Right kidney (tissue), 1 donor: ENCODE measurements around the gene NR4A2.

Experiments
- DNase-seq: peaks from one replicate; pipeline ENCODE4 v3.0.0-alpha.2; 2016

NR4A2 gene

DNA sequence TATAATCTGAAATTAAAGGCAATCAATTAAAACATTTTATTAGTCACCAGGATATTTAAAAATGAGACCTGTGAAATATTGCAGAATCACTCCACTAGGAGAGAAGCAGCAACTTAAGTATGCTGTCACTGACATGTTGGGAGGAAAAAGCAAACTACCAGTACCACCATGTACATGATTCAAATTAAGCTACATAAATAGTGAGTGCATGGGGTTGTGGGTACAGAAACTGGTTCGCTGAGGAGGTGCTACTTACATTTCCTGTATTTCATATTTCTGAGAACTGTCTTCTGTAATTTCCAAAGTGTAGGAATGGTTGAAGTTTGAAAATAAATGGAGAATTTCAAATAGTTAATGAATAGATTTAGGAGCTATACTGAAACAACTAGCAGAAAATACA, 7.9 kb upstream of the NR4A2 start:
- no peak for DNase-seq

- DNase-seq = no peak
Measured at GRCh38 chr2:156339865-156340264, 7.3 kb upstream of the NR4A2 start.

DNA sequence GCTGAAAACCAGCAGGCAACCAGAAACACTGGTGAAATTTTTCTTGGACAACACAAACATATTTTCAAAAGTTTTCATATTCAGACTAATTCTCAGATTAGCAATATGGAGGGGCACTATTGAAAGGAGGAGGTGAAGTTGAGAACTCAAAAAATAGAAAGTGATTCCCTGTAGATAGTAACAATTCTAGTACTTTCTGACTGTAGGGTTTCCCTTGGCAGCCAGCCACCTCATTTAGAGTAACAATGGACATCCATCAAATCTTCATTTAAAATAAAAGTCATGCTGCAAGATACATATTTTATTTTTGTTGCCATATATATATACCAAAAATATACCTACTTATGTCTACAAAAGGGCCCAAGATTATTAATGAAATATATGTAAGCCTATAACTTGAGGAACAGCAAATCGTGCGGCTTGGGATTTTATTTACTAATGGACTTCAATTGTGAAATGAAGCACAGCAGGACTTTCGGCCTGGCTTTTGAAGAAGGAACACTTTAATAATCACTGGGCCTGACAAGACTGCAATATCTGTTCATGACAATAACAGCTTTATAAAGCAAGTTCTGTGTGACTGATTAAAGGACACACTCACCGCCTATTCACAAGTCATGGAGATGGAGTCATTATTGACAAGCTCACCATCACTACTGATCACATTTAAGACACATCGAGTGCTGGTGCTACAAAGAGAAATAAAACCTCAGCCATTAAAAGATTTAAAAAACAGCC, 6.8 kb upstream of the NR4A2 start:
- no peak for DNase-seq

DNA sequence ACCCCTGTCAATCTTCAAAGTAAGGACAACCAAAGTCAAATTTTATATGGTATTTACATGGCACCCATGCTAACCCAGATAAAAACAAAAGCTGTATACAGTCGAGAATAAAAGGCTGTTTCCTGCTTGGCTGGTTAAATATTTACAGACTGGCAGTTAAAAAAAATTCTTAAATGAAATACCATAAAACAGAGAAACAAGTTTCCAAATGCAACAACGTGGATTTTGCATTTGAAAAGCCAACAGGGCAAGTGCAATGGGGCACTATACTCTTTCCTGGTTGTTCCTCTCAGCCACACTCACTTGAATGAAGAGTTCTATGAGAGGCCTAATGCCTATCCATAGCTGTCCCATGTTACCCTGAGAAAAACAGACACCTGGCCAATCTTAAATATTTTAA, 6.1 kb upstream of the NR4A2 start:
- DNase-seq = no peak

GRCh38 chr2:156334496-156335478, 2.3 kb upstream of the NR4A2 start:
- peak; percentile 73 for DNase-seq

DNA sequence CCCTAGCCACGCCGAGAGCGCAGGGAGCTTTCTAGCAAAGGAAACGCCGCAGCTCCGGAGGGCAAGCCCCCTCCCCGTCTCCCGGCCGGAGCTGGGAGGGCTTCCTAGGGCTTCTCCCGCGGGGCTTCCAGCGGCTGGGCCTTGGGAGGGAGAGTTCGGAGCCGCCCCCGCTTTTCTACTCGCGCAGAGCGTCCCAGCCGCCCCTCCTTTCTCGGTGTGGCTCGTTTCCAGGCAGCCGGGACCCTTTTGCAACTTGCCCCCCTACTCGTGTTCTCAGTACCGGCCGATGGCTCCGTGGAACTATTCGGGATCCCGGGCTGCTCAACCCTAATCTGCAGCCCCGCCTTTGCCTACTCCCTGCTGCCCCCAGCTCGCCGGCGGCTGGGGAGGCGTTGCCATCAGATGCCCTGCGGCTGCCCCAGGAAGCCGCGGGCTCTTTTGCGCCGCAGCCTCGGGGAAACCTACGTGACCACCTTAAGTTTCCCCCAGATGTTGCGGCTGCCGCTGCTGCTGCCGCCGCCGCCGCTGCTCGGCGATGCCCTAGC, 1.5 kb upstream of the NR4A2 start:
- peak; percentile 87 for DNase-seq

GRCh38 chr2:156333274-156333950, 891 bp upstream of the NR4A2 start:
- no peak for DNase-seq

GRCh38 chr2:156332284-156332533, 312 bp downstream of the NR4A2 start:
- no peak for DNase-seq

- peak; percentile 12 for DNase-seq
Measured at GRCh38 chr2:156331572-156332283, 793 bp downstream of the NR4A2 start.

GRCh38 chr2:156329927-156330726, 2.4 kb downstream of the NR4A2 start:
- DNase-seq = peak; percentile 52

GRCh38 chr2:156329031-156329926, 3.2 kb downstream of the NR4A2 start:
- DNase-seq = peak; percentile 66

DNA sequence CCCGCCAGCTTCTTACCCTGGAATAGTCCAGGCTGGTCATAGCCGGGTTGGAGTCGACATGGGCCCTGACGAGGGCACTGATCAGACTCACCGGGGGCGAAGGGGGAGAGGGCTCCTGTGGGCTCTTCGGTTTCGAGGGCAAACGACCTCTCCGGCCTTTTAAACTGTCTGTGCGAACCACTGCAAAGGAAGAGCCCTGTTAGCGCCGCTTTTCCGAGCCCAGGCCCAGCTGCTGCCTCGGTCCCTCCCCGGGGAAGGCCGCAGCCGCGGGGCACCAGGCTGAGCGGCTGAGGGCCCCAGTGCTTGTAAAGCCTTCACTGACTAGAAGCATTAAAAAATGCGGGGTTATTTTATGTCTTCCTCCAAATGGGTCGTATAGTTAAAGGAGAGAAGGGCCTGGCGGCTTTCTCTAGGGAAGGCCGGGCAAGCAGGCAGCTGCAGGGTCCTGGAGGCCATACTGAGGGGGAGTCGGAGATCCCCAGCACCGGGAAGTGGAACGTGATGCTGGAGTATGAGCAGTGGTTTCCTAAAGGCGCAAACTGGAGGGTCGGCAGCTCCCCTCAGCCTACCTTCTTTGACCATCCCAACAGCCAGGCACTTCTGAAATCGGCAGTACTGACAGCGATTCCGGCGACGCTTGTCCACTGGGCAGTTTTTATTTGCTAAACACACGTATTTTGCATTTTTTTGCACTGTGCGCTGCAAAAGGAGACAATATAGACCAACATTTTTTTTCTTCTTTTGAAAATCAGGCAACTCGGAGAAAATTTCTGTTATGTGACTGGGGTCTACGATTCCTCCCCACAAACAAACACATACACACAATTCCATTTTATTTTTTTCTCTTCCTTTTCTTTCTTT, 4.5 kb downstream of the NR4A2 start:
- DNase-seq = peak; percentile 69

GRCh38 chr2:156326526-156327095, 5.9 kb downstream of the NR4A2 start:
- peak; percentile 49 for DNase-seq

DNA sequence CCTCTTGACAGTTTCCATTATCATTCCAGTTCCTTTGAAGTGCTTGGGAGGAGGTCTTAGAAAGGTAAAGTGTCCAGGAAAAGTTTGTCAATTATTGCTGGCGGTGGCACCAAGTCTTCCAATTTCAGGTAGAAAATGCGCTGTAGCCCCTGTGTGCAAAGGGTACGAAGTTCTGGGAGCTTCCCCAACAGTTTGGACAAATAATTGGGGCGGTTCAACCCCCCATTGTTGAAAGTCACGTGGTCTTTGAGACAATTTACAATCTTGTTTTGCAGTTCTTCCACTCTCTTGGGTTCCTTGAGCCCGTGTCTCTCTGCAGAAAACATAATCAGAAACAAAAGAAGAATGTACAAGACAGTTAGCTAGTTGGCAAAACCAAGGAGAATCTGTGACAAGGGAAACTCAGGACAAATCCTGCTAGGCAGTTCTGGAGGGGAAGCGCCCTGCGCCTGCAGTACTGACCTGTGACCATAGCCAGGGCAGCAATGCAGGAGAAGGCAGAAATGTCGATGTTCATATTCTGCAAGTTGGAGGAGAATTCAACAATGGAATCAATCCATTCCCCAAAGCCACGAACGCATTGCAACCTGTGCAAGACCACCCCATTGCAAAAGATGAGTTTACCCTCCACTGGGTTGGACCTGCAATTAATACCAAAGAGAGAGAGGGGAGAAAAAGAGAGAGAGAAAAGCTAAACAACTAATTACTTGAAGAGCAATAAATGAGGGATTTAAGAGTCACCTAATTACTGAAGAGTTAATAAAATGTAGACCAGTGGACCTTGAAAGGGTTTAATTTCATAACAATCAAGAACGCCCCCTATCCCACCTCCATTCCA, 6.6 kb downstream of the NR4A2 start:
- DNase-seq = peak; percentile 42

- no peak for DNase-seq
Measured at GRCh38 chr2:156323754-156324153, 8.8 kb downstream of the NR4A2 start.

GRCh38 chr2:156322686-156323231, 9.8 kb downstream of the NR4A2 start:
- peak; percentile 76 for DNase-seq

- peak; percentile 68 for DNase-seq
Measured at GRCh38 chr2:156322051-156322685, 10.4 kb downstream of the NR4A2 start.
